Astrocyte (in vitro differentiated cells and primary cell): Measurements from ENCODE around the gene CYP2R1.

Experiments
- CTCF ChIP-seq: IDR thresholded peaks from 2 replicates; pipeline ENCODE4 v1.5.1; 2011; ENCODE audit warnings: low read depth, mild to moderate bottlenecking, inconsistent platforms, low read length, moderate library complexity; ENCODE audit not compliant: insufficient read depth
- EZH2 ChIP-seq: IDR thresholded peaks from 2 replicates; pipeline ENCODE4 v1.6.1; 2012; ENCODE audit warnings: mild to moderate bottlenecking, low read length, inconsistent platforms; ENCODE audit not compliant: insufficient read depth

DNA sequence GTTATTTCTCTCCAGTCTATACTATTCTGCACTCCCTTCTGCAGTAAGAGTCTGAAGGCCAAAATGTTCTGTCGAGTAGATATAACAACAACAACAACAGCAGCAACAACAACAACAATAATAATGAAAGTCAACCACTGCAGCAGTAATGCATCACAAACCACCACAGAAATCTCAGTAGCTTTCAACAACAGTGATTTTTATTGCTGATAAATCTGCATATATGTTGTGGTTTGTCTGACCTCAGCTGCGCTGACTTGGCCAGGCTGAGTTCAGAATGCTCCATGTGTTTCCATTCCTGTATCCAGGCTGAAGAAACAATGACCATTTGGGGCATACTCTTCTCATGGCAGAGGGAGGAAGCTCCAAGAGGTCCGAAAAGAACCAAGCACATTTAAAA, 32.3 kb upstream of the CYP2R1 start:
- TF ChIP-seq CTCF (no peak), EZH2 (no peak)
